Measurements from ENCODE around the gene TAF5L.

DNA sequence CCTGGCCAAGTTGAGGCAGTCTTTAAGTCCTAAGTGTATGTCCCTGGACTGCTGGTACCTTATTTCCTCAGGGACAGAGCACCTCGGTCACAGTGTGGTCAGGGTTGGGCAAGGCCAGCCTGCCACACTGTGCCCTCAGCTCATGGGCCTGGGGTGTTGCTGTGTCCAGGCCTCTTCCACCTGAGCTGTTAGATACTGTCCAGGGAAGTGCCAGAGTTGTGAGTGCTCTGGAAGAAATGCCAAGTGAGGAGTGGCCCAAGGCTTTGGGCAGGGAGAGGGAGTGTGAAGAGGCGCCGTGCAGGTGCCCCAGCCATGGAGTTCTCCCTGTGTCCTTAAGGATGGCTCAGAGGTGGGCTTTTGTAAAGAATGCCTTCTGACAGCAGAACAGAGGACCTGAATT is 15.4 kb upstream of the TAF5L start:
- TF ChIP-seq, protein P1, sequence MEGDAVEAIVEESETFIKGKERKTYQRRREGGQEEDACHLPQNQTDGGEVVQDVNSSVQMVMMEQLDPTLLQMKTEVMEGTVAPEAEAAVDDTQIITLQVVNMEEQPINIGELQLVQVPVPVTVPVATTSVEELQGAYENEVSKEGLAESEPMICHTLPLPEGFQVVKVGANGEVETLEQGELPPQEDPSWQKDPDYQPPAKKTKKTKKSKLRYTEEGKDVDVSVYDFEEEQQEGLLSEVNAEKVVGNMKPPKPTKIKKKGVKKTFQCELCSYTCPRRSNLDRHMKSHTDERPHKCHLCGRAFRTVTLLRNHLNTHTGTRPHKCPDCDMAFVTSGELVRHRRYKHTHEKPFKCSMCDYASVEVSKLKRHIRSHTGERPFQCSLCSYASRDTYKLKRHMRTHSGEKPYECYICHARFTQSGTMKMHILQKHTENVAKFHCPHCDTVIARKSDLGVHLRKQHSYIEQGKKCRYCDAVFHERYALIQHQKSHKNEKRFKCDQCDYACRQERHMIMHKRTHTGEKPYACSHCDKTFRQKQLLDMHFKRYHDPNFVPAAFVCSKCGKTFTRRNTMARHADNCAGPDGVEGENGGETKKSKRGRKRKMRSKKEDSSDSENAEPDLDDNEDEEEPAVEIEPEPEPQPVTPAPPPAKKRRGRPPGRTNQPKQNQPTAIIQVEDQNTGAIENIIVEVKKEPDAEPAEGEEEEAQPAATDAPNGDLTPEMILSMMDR (optimal IDR thresholded peaks at IDR 0.05 in 1 of 3, IDR thresholded peaks at IDR 0.05 in 1 of 3, conservative IDR thresholded peaks at IDR 0.05 in 1 of 3; ENCODE audit: extremely low read depth in 1 of 3, insufficient read depth in 2 of 3, low read length in 3 of 3): no peak
- TF ChIP-seq EZH2 (IDR thresholded peaks at IDR 0.05; ENCODE audit: low read length): no peak

All from keratinocyte (primary cell).